Spinal cord (tissue), 10 donors: ENCODE results near the gene ABHD6. TPM values are rescaled to one million over a fixed set of nuclear protein-coding genes. Genes with fewer than 3 reads are reported as not detected.

Source experiments
- DNase-seq, 6 donors: peaks; one replicate each; pipeline versions ENCODE4 v3.0.0 to v3.0.0-alpha.2; 2013 to 2015; ENCODE audit warnings: low spot score in 6 of 6, low read depth in 4 of 6
- H3K27ac ChIP-seq: one replicate; pipeline ENCODE4 v1.5.1; 2013; ENCODE audit warnings: low read depth, low read length, control low read depth
- H3K27me3 ChIP-seq: one replicate; pipeline ENCODE4 v1.6.1; 2013; ENCODE audit warnings: low read length; ENCODE audit not compliant: control insufficient read depth, insufficient read depth
- H3K36me3 ChIP-seq: one replicate; pipeline ENCODE4 v1.6.1; 2013; ENCODE audit warnings: low read length; ENCODE audit not compliant: control insufficient read depth, insufficient read depth
- H3K4me1 ChIP-seq: one replicate; pipeline ENCODE4 v1.6.1; 2013; ENCODE audit warnings: low read length; ENCODE audit not compliant: control insufficient read depth, insufficient read depth
- H3K4me3 ChIP-seq: one replicate; pipeline ENCODE4 v1.5.1; 2013; ENCODE audit warnings: low read depth, low read length, control low read depth
- H3K9me3 ChIP-seq: one replicate; pipeline ENCODE4 v1.6.1; 2013; ENCODE audit warnings: low read length; ENCODE audit not compliant: control insufficient read depth, insufficient read depth
- WGBS: methylation state at CpG from one replicate; pipeline ENCODE4 v1.1.5; 2013; ENCODE audit warnings: missing lambda C conversion rate; ENCODE audit not compliant: insufficient coverage; 5-methylcytosine and 5-hydroxymethylcytosine counted together
- polyA plus RNA-seq, 2 donors: library from polyadenylated mRNA; unstranded; fragments of 120-200 nt; gene quantifications; one replicate each; pipeline ENCODE4 v1.2.1, GENCODE V29; 2013; ENCODE audit not compliant: insufficient read length in 2 of 2
- total RNA-seq, 2 donors: library from RNA; depleted of rRNA in 1 of 2; stranded (reverse); fragments of 120-200 nt in 1 of 2; fragments of >200 nt in 1 of 2; gene quantifications; one replicate each; pipeline versions ENCODE4 v1.2.3 to v1.2.4, GENCODE V29; 2013 to 2014
- donor health status: healthy.

The ABHD6 gene
- total and polyA plus RNA-seq, 4 donors: 21.5 to 22.9 (median 22.3) TPM

- Histone ChIP-seq H3K36me3 (peaks cover 13% of the 10 kb centered on the region), H3K27me3 (peaks cover 4% of the 10 kb centered on the region), H3K9me3 (peaks cover 4% of the 10 kb centered on the region), H3K27ac (no peak overlapping the region), H3K4me1 (peaks cover 14% of the 10 kb centered on the region), H3K4me3 (no peak overlapping the region)
- DNase-seq: no peak
- 86% methylated on average over 5 of the region's 6 CpGs for WGBS
These were observed 59.3 kb downstream of the ABHD6 start for GRCh38 chr3:58296843-58297242.

DNA sequence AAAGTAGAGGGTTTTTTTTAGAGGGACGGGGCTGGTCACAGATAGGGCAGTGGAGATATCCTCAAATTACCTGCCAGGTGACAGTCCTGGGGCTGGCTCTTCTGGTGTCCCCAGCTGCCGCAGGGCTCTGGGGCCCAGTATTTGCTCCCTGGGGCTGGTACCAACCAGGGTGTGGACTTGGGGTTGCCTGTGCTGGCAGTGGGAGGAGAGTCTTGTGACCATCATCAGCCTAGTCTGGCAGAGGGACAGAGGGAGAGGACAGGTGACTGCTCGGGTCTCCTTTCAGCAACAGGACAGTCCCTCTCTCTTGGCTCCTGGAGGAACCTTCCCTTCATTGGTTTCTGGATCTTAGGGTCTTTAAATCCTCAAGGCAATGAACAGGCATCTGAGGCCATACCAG is 60.6 kb downstream of the ABHD6 start:
- Histone ChIP-seq H3K36me3 (peaks cover 6% of the 10 kb centered on the region), H3K27me3 (peaks cover 4% of the 10 kb centered on the region), H3K4me3 (no peak overlapping the region), H3K9me3 (peaks cover 4% of the 10 kb centered on the region), H3K27ac (no peak overlapping the region), H3K4me1 (peaks cover 14% of the 10 kb centered on the region)
- no peak for DNase-seq
- WGBS: 65% methylated on average over 3 of the region's 3 CpGs

DNA sequence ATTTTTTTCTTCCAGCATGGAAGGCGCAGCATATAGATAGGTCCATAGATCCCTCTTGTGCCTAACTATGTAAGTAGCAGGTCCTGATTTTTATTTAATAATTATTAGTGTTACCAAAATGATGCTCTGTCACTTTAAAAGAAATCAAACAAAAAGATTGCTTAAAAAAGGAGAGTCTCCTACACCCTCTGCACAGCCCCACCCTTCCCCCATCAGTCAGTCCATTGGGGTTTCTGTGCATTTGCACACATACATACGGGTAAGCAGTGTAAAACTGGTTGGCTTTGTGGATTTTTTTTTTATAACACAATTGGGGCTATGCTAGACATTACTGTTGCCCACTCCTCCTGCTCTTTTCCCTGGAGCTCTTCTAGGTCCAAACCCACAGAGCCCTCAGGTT is 61.5 kb downstream of the ABHD6 start:
- WGBS: no CpG with 5 or more reads among the region's 2 CpGs
- Histone ChIP-seq H3K27ac (no peak overlapping the region), H3K4me1 (peaks cover 10% of the 10 kb centered on the region)

DNA sequence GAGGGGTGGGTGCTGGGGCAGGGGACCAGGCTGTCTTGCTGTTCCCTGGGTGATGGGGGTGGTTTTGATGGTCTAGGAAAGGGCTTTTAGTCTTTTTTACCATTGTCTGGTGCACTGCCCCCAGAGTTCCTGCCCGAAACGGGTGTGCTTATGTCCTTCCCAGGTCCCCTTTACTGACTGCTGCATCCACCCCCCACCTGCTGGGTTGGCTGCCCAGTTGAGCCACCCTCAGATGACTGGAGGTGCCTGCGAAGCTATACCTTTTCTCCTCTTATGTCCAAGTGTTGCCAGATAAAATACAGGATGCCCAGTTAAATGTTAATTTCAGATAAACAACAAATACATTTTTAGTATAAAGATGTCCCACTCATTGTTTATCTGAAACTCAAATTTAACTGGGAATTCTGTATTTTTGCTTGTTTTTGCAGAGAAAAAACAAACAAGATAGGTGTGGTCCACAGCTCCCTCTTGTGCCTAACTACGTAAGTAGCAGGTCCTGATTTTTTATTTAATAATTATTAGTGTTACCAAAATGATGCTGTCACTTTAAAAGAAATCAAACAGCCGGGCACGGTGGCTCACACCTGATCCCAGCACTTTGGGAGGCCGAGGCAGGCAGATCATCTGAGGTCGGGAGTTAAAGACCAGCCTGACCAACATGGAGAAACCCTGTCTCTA is 62.4 kb downstream of the ABHD6 start:
- no peak overlapping the region for H3K27ac ChIP-seq
- H3K9me3 ChIP-seq: peaks cover 4% of the 10 kb centered on the region
- H3K36me3 ChIP-seq: no peaks in the 10 kb centered on the region
- WGBS: 10% methylated on average over 5 of the region's 8 CpGs
- H3K4me3 ChIP-seq: no peak overlapping the region
- peak in 4 of 6 donors; percentile 49 to 89 (median 58) for DNase-seq
- peaks cover 10% of the 10 kb centered on the region for H3K4me1 ChIP-seq
- H3K27me3 ChIP-seq: peaks cover 4% of the 10 kb centered on the region

More for the DNA sequence above, 61.5 kb downstream of the ABHD6 start:
- DNase-seq: no peak
- Histone ChIP-seq H3K36me3 (no peaks in the 10 kb centered on the region), H3K9me3 (peaks cover 4% of the 10 kb centered on the region), H3K4me3 (no peak overlapping the region), H3K27me3 (peaks cover 4% of the 10 kb centered on the region)

GRCh38 chr3:58305882-58306711 is 68.5 kb downstream of the ABHD6 start, which contains the start of the genes HTD2 and RPP14:
Gene HTD2, plus strand, starts transcription at chr3:58306520. Its CDS starts 11,094 bp downstream, at chr3:58317614.
Gene RPP14, plus strand, starts transcription at chr3:58306245. Its CDS starts 4,085 bp downstream, at chr3:58310330.
- peak; percentile 96 to 100 (median 98) for DNase-seq
- H3K36me3 ChIP-seq: peaks cover 13% of the 10 kb centered on the region
- no peaks in the 10 kb centered on the region for H3K9me3 ChIP-seq
- peak within 1 kb of the TSS; percentile 98 for H3K27ac ChIP-seq
- H3K4me1 ChIP-seq: peaks cover 16% of the 10 kb centered on the region
- peaks cover 1% of the 10 kb centered on the region for H3K27me3 ChIP-seq
- WGBS: 4% methylated on average over 71 of the region's 71 CpGs
- H3K4me3 ChIP-seq: peak within 1 kb of the TSS; percentile 96

GRCh38 chr3:58307639-58308215 is 70.1 kb downstream of the ABHD6 start:
- H3K27ac ChIP-seq: peak overlapping the region; percentile 98
- WGBS: 67% methylated on average over 3 of the region's 10 CpGs

DNA sequence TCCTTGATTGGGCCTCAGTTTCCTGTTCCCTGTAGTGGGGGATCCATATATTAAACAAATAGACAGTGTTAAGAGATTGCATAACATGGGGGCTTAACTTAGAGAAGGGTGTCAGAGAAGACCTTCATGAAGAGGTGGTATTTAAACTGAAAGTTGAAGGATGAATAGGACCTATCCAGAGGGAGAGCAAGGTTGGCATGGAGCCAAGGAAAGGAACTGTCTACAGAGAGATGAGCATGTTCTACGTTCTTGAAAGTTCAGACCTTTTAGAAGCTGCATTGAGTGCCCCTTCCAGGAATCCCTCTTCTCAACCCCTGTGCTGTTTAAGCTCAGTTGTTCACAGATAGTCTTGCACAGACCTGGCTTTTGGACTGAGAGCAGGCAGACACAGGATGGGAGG is 71.1 kb downstream of the ABHD6 start:
- Histone ChIP-seq H3K4me3 (no peak overlapping the region), H3K4me1 (peaks cover 16% of the 10 kb centered on the region), H3K36me3 (peaks cover 38% of the 10 kb centered on the region), H3K27ac (no peak overlapping the region), H3K9me3 (no peaks in the 10 kb centered on the region), H3K27me3 (no peaks in the 10 kb centered on the region)
- WGBS: 20% methylated on average over 1 of the region's 1 CpG
- DNase-seq: no peak

More at GRCh38 chr3:58307639-58308215, 70.1 kb downstream of the ABHD6 start:
- Histone ChIP-seq H3K4me1 (peaks cover 16% of the 10 kb centered on the region), H3K36me3 (peaks cover 29% of the 10 kb centered on the region), H3K9me3 (no peaks in the 10 kb centered on the region), H3K27me3 (no peaks in the 10 kb centered on the region), H3K4me3 (peak overlapping the region; percentile 96)
- DNase-seq: peak in 2 of 6 donors; percentile 48 to 59

GRCh38 chr3:58317811-58318210 is 80.2 kb downstream of the ABHD6 start:
- Histone ChIP-seq H3K27me3 (no peaks in the 10 kb centered on the region), H3K9me3 (no peaks in the 10 kb centered on the region), H3K27ac (no peak overlapping the region), H3K36me3 (peaks cover 36% of the 10 kb centered on the region), H3K4me1 (no peaks in the 10 kb centered on the region), H3K4me3 (no peak overlapping the region)
- 100% methylated on average over 1 of the region's 2 CpGs for WGBS
- no peak for DNase-seq

GRCh38 chr3:58321791-58322190 is 84.2 kb downstream of the ABHD6 start:
- 63% methylated on average over 7 of the region's 7 CpGs for WGBS
- Histone ChIP-seq H3K9me3 (no peaks in the 10 kb centered on the region), H3K27ac (no peak overlapping the region), H3K4me1 (no peaks in the 10 kb centered on the region), H3K4me3 (no peak overlapping the region), H3K36me3 (peaks cover 17% of the 10 kb centered on the region), H3K27me3 (no peaks in the 10 kb centered on the region)
- DNase-seq: no peak
